ENCODE measurements around the gene CAPN11. TPM values are rescaled to one million over a fixed set of nuclear protein-coding genes. Genes with fewer than 3 reads are reported as not detected.

The CAPN11 gene
- total RNA-seq, 4 donors from 2014 or later: 0.19 to 0.45 (median 0.27) TPM; not detected in 1

GRCh38 chr6:44128020-44128917 is 30.4 kb upstream of the CAPN11 start:
- peaks cover 0 to 63% (median 32%) of the 10 kb centered on the region in 3 donors for H3K4me1 ChIP-seq
- H3K36me3 ChIP-seq: no peaks in the 10 kb centered on the region
- peak overlapping the region; percentile 56 to 93 (median 90) for H3K27ac ChIP-seq
- H3K4me3 ChIP-seq: peak overlapping the region; percentile 86 to 90
- ATAC-seq: peak; percentile 19
- TF ChIP-seq POLR2AphosphoS5 (IDR thresholded peaks at IDR 0.05): no peak
- TF ChIP-seq, protein P1, sequence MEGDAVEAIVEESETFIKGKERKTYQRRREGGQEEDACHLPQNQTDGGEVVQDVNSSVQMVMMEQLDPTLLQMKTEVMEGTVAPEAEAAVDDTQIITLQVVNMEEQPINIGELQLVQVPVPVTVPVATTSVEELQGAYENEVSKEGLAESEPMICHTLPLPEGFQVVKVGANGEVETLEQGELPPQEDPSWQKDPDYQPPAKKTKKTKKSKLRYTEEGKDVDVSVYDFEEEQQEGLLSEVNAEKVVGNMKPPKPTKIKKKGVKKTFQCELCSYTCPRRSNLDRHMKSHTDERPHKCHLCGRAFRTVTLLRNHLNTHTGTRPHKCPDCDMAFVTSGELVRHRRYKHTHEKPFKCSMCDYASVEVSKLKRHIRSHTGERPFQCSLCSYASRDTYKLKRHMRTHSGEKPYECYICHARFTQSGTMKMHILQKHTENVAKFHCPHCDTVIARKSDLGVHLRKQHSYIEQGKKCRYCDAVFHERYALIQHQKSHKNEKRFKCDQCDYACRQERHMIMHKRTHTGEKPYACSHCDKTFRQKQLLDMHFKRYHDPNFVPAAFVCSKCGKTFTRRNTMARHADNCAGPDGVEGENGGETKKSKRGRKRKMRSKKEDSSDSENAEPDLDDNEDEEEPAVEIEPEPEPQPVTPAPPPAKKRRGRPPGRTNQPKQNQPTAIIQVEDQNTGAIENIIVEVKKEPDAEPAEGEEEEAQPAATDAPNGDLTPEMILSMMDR (IDR thresholded peaks at IDR 0.05): peak in 3 of 4 experiments; percentile 11 to 43 (median 21)
- 30% methylated on average over 2 of the region's 49 CpGs; no CpG with 5 or more reads in 1 of the 2 donors for WGBS, 2 donors (ENCODE audit: low coverage in 1 of 2)
- H3K9me3 ChIP-seq: no peaks in the 10 kb centered on the region
- no peaks in the 10 kb centered on the region for H3K27me3 ChIP-seq

DNA sequence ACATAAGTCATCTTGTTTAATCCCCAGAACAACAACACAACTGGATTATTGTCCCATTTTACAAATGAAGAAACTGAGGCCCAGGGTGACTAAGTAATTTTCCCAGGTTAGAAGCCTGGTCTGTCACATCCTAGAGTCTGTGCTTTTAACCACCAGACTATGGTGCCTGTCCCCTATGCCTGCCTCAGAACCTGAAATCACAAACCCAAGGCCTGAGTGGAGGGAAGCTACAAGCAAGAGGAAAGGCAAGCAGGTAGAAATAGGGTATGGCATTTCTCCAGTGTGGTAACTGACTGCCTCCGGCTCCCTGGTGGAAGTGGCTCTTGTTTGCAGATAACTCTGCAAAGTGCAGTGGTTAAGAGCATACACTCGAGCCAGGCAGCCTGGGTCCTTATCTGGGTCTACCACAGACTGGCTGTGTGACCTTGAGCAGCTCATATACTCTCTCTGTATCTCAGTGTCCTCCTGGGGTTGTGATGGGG is 28.7 kb upstream of the CAPN11 start:
- H3K4me3 ChIP-seq: no peak overlapping the region
- no peaks in the 10 kb centered on the region for H3K9me3 ChIP-seq
- no peak overlapping the region for H3K27ac ChIP-seq
- TF ChIP-seq EP300 (IDR thresholded peaks at IDR 0.05): no peak
- TF ChIP-seq POLR2AphosphoS5 (IDR thresholded peaks at IDR 0.05): no peak
- TF ChIP-seq, protein P1 (IDR thresholded peaks at IDR 0.05): no peak
- no peak for TF ChIP-seq POLR2A (IDR thresholded peaks at IDR 0.05)
- peaks cover 0 to 55% (median 29%) of the 10 kb centered on the region in 3 donors for H3K4me1 ChIP-seq
- no peaks in the 10 kb centered on the region for H3K27me3 ChIP-seq
- H3K36me3 ChIP-seq: peaks cover 0 to 6% of the 10 kb centered on the region in 2 donors
- no peak for ATAC-seq
- 61 to 82% methylated on average over 2 of the region's 2 CpGs for WGBS, 2 donors (ENCODE audit: low coverage in 1 of 2)

- peaks cover 0 to 26% of the 10 kb centered on the region in 2 donors for H3K36me3 ChIP-seq
- TF ChIP-seq, protein P1 (IDR thresholded peaks at IDR 0.05): no peak
- TF ChIP-seq POLR2A (IDR thresholded peaks at IDR 0.05) (no peak), EP300 (IDR thresholded peaks at IDR 0.05) (no peak)
- peak overlapping the region in 1 of 4 donors; percentile 69 for H3K27ac ChIP-seq
- H3K9me3 ChIP-seq: no peaks in the 10 kb centered on the region
- no peaks in the 10 kb centered on the region for H3K27me3 ChIP-seq
- 60% methylated on average over 1 of the region's 2 CpGs; no CpG with 5 or more reads in 1 of the 2 donors for WGBS, 2 donors (ENCODE audit: low coverage in 1 of 2)
- H3K4me3 ChIP-seq: no peak overlapping the region
- H3K4me1 ChIP-seq: peaks cover 0 to 37% (median 17%) of the 10 kb centered on the region in 3 donors
- no peak for ATAC-seq
Measured at GRCh38 chr6:44131892-44132291, 26.7 kb upstream of the CAPN11 start.

DNA sequence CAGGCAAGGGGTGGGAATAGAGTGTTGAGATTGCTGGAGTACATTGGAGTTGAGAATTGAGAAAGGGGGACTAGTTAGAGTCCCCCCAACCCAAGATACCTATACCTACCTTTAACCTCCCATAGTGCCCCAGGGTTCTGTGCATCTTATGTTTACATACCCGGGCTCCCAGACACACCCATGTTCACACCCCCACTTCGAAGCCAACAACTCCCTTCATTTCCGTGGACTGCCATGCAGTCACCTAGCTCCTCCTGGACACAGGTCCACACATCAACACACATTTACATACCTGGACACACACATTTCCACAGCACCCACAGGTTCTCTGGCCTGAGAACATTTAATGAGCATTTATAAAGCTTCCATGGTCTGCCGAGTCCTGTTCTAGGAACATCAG is 26.1 kb upstream of the CAPN11 start:
- H3K27me3 ChIP-seq: no peaks in the 10 kb centered on the region
- H3K4me1 ChIP-seq: peaks cover 0 to 37% (median 17%) of the 10 kb centered on the region in 3 donors
- ATAC-seq: no peak
- no peak overlapping the region for H3K4me3 ChIP-seq
- H3K36me3 ChIP-seq: peaks cover 0 to 32% of the 10 kb centered on the region in 2 donors
- H3K27ac ChIP-seq: peak overlapping the region in 2 of 4 donors; percentile 48 to 69
- TF ChIP-seq POLR2AphosphoS5 (IDR thresholded peaks at IDR 0.05): no peak
- TF ChIP-seq EP300 (IDR thresholded peaks at IDR 0.05): no peak
- TF ChIP-seq POLR2A (IDR thresholded peaks at IDR 0.05): no peak
- TF ChIP-seq, protein P1 (IDR thresholded peaks at IDR 0.05): no peak
- WGBS, 2 donors (ENCODE audit: low coverage in 1 of 2): 71 to 89% methylated on average over 3 to 4 of the region's 4 CpGs
- H3K9me3 ChIP-seq: no peaks in the 10 kb centered on the region
